ENCODE measurements around the gene CHRD.
"Not testable (repeated sequence)": the region's sequence is repeated elsewhere in the genome, so short reads cannot be mapped to it uniquely, and the experiment has no call there.

CHRD gene

DNA sequence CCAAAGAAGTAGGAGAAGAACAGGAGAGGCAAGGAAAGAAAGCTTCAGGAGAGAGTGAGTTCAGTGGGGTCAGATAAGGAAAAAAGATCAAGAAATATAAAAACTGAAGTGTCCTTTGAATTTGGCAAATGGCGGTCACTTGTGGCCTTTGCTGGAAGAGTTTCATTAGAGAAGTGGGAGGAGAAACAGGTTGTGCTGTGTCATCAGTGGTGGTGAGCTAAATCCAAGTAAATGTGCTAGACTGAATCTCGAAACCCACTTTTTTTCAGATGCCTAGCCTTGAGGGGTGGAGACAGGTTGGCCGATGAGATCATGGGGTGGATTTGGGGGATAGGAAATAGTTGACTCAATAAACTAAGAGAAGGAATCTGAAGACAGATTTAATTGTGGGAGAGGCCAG lies 43.7 kb downstream of the CHRD start:
- DNase-seq (ENCODE audit: insufficient read length, low spot score) (no peak), FAIRE-seq (no peak)
- no peak for TF ChIP-seq POLR2A (IDR thresholded peaks at IDR 0.05; ENCODE audit: low read depth, low read length)

GRCh38 chr3:184426691-184427141 lies 46.9 kb downstream of the CHRD start:
- no peak for FAIRE-seq
- DNase-seq (ENCODE audit: insufficient read length, low spot score) = no peak
- TF ChIP-seq POLR2A (IDR thresholded peaks at IDR 0.05; ENCODE audit: low read depth, low read length) = no peak

- no peak for TF ChIP-seq POLR2A (IDR thresholded peaks at IDR 0.05; ENCODE audit: low read depth, low read length)
- DNase-seq (ENCODE audit: insufficient read length, low spot score) (no peak), FAIRE-seq (no peak)
Observed at GRCh38 chr3:184428561-184429175, 48.8 kb downstream of the CHRD start.

DNA sequence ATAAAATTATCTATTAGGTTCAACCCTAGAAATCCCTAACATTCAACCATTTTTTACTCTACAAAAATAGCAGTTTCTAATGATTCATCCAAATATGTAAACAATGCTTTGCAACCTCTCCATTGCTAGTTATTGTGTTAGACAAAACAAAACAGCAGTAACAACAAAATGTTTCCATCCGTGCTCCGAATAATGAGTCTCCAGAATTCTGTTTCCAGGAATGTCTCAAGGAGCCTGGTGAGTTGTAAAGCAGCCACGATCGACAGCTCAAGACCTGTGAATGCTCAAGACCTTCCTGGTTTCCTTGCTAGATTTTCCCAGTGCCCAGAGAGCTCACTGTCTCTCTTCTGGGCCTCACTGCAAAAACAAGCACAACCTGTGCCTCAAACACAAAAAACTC lies 49.9 kb downstream of the CHRD start:
- no peak for DNase-seq (ENCODE audit: insufficient read length, low spot score)
- FAIRE-seq = no peak
- TF ChIP-seq POLR2A (IDR thresholded peaks at IDR 0.05; ENCODE audit: low read depth, low read length) = no peak

DNA sequence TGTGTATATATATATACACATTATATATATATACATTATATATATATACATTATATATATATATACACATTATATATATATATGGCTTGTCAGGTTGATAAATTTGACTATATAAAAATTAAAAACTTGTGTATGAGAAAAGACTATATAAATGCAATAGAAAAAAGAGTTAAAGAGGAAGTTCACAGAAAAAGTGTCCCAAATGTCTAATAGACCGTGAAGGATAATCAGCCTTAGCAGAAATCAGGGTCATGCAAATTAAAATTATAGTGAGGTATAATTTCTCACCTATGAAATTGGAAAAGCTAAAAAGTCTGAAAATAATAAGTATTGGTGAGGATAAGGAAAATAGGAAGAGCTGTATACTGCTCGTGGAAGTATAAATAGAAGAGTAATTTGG lies 51.1 kb downstream of the CHRD start:
- DNase-seq (ENCODE audit: insufficient read length, low spot score) (no peak), FAIRE-seq (no peak)
- no peak for TF ChIP-seq POLR2A (IDR thresholded peaks at IDR 0.05; ENCODE audit: low read depth, low read length)

DNA sequence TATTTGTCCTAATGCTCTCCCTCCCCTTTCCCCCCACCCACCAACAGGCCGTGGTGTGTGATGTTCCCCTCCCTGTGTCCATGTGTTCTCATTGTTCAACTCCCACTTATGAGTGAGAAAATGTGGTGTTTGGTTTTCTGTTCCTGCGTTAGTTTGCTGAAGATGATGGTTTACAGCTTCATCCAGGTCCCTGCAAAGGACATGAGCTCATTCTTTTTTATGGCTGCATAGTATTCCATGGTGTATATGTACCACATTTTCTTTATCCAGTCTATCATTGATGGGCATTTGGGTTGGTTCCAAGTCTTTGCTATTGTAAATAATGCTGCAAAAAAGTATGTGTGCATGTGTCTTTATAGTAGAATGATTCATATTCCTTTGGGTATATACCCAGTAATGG lies 53.3 kb downstream of the CHRD start:
- not testable (repeated sequence) for DNase-seq (ENCODE audit: insufficient read length, low spot score); FAIRE-seq

GRCh38 chr3:184439096-184439495 lies 59.2 kb downstream of the CHRD start:
- FAIRE-seq (no peak), DNase-seq (ENCODE audit: insufficient read length, low spot score) (no peak)
- TF ChIP-seq POLR2A (IDR thresholded peaks at IDR 0.05; ENCODE audit: low read depth, low read length) = no peak

Measured in H54 (cell line).